ENCODE data around the gene SNX30. TPM values are rescaled to one million over a fixed set of nuclear protein-coding genes. Genes with fewer than 3 reads are reported as not detected.

The SNX30 gene
- 25.5 and 26.1 TPM in 2 replicates for total RNA-seq

GRCh38 chr9:112750016-112750763 is at the start of gene SNX30:
TSS of gene SNX30 (plus strand) at chr9:112750760. CDS start at chr9:112751002, 242 bp downstream.

GRCh38 chr9:112717661-112718331 is 32.8 kb upstream of the SNX30 start, which contains the start of gene INIP:
TSS of gene INIP (minus strand) at chr9:112718117. CDS start at chr9:112716485, 1,632 bp downstream.

GRCh38 chr9:112890106-112891081 is 139.8 kb downstream of the SNX30 start, which contains the start of gene SLC46A2:
TSS of gene SLC46A2 (minus strand) at chr9:112890876. CDS start at chr9:112890681, 195 bp downstream.

Other genes with a start within 250 kb of the SNX30 start
- gene INIP, start 32.6 kb upstream of the SNX30 start, total RNA-seq, result 22.6 and 32.4 TPM in 2 replicates
- gene SLC46A2, start 140.1 kb downstream of the SNX30 start, total RNA-seq, result 0.11 TPM in 1 of 2 replicates, not detected in the other

All from articular chondrocyte of knee joint (primary cell).